GM18867 (cell line): ENCODE measurements around the gene TMOD3.

ENCODE experiments used
- ATAC-seq: cut with Tn5 transposase; IDR thresholded peaks from one replicate; pipeline ENCODE4 v1.9.1; 2021; ENCODE audit warnings: mild to moderate bottlenecking, moderate library complexity; ENCODE audit not compliant: unreplicated experiment

The TMOD3 gene

GRCh38 chr15:51825698-51826097, 3.8 kb upstream of the TMOD3 start:
- no peak for ATAC-seq

GRCh38 chr15:51828621-51829375, 655 bp upstream of the TMOD3 start:
- ATAC-seq = no peak

GRCh38 chr15:51830276-51830806, 888 bp downstream of the TMOD3 start:
- no peak for ATAC-seq

- no peak for ATAC-seq
These were observed 4.3 kb downstream of the TMOD3 start for GRCh38 chr15:51833772-51834171.

GRCh38 chr15:51837792-51838251, 8.4 kb downstream of the TMOD3 start:
- peak; percentile 68 for ATAC-seq

- no peak for ATAC-seq
These were observed 8.8 kb downstream of the TMOD3 start for GRCh38 chr15:51838270-51838669.

- ATAC-seq = no peak
These were observed 11.2 kb downstream of the TMOD3 start for GRCh38 chr15:51840692-51841091.

- ATAC-seq = no peak
These were observed 12.1 kb downstream of the TMOD3 start for GRCh38 chr15:51841406-51842040.

- no peak for ATAC-seq
These were observed 12.8 kb downstream of the TMOD3 start for GRCh38 chr15:51842265-51842664.

- no peak for ATAC-seq
These were observed 13.6 kb downstream of the TMOD3 start for GRCh38 chr15:51842852-51843737.

- no peak for ATAC-seq
These were observed 15.4 kb downstream of the TMOD3 start for GRCh38 chr15:51844747-51845426.

GRCh38 chr15:51846066-51846462, 16.6 kb downstream of the TMOD3 start:
- ATAC-seq = no peak

- ATAC-seq = no peak
These were observed 17.2 kb downstream of the TMOD3 start for GRCh38 chr15:51846463-51847230.

GRCh38 chr15:51848811-51849210, 19.4 kb downstream of the TMOD3 start:
- no peak for ATAC-seq

GRCh38 chr15:51849860-51850259, 20.4 kb downstream of the TMOD3 start:
- no peak for ATAC-seq

- ATAC-seq = no peak
These were observed 24.5 kb downstream of the TMOD3 start for GRCh38 chr15:51853998-51854397.

- no peak for ATAC-seq
These were observed 26.2 kb downstream of the TMOD3 start for GRCh38 chr15:51855612-51856011.

GRCh38 chr15:51856714-51857380, 27.4 kb downstream of the TMOD3 start:
- ATAC-seq = no peak
